HEK293T (cell line): ENCODE results near the gene TADA2B.

Source experiments
- CTCF ChIA-PET: fragments of 350-600 bp; formaldehyde crosslinking; extraction: SDS; loops from one replicate; lab custom pipeline; 2021; ENCODE audit warnings: antibody characterized with exemption, inconsistent platforms; lab: Yijun Ruan, JAX
- POLR2A ChIA-PET: fragments of 350-600 bp; formaldehyde crosslinking; extraction: SDS; loops from one replicate; lab custom pipeline; 2020; ENCODE audit warnings: antibody characterized with exemption, inconsistent platforms; lab: Yijun Ruan, JAX
- DNase-seq: peaks from one replicate; pipeline ENCODE4 v3.0.0; 2012; ENCODE audit warnings: mixed read lengths; ENCODE audit errors: extremely low spot score
- ARNT ChIP-seq: fragments of 450-650 bp; IDR thresholded peaks from 2 replicates; pipeline ENCODE4 v1.6.1; 2017; ENCODE audit warnings: mild to moderate bottlenecking
- BHLHE40 ChIP-seq: fragments of 450-650 bp; IDR thresholded peaks from 2 replicates; pipeline ENCODE4 v1.6.1; 2016; ENCODE audit warnings: mild to moderate bottlenecking, moderate library complexity, borderline replicate concordance
- CTBP1 ChIP-seq: fragments of 450-650 bp; IDR thresholded peaks from 2 replicates; pipeline ENCODE4 v1.6.1; 2016; ENCODE audit warnings: borderline replicate concordance
- ELF4 ChIP-seq: fragments of 450-650 bp; IDR thresholded peaks from 2 replicates; pipeline ENCODE4 v1.6.1; 2017; ENCODE audit warnings: antibody characterized with exemption
- FOXA1 ChIP-seq: fragments of 450-650 bp; IDR thresholded peaks from 2 replicates; pipeline ENCODE4 v1.6.1; 2016; ENCODE audit warnings: mild to moderate bottlenecking
- FOXK2 ChIP-seq: fragments of 450-650 bp; IDR thresholded peaks from 2 replicates; pipeline ENCODE4 v1.6.1; 2016; ENCODE audit warnings: mild to moderate bottlenecking
- FOXM1 ChIP-seq: fragments of 450-650 bp; IDR thresholded peaks from 2 replicates; pipeline ENCODE4 v1.6.1; 2017; ENCODE audit warnings: mild to moderate bottlenecking, borderline replicate concordance
- HDGF ChIP-seq: fragments of 450-650 bp; IDR thresholded peaks from 2 replicates; pipeline ENCODE4 v1.6.1; 2017; ENCODE audit warnings: antibody characterized with exemption, borderline replicate concordance
- L3MBTL2 ChIP-seq: fragments of 450-650 bp; conservative IDR thresholded peaks from 2 replicates; pipeline ENCODE4 v1.6.1; 2016; ENCODE audit warnings: mild to moderate bottlenecking
- LEF1 ChIP-seq: fragments of 450-650 bp; IDR thresholded peaks from 2 replicates; pipeline ENCODE4 v1.6.1; 2017; ENCODE audit warnings: mild to moderate bottlenecking, borderline replicate concordance
- NFRKB ChIP-seq: fragments of 450-650 bp; IDR thresholded peaks from 2 replicates; pipeline ENCODE4 v1.6.1; 2016; ENCODE audit warnings: mild to moderate bottlenecking, moderate library complexity
- PKNOX1 ChIP-seq: fragments of 450-650 bp; IDR thresholded peaks from 2 replicates; pipeline ENCODE4 v1.6.1; 2016
- SP1 ChIP-seq: fragments of 450-650 bp; IDR thresholded peaks from 2 replicates; pipeline ENCODE4 v1.6.1; 2017
- SUZ12 ChIP-seq: fragments of 450-650 bp; IDR thresholded peaks from 2 replicates; pipeline ENCODE4 v1.6.1; 2016; ENCODE audit warnings: mild to moderate bottlenecking
- TARDBP ChIP-seq: fragments of 450-650 bp; IDR thresholded peaks from 2 replicates; pipeline ENCODE4 v1.6.1; 2016
- ZNF384 ChIP-seq: fragments of 450-650 bp; IDR thresholded peaks from 2 replicates; pipeline ENCODE4 v1.6.1; 2016

The TADA2B gene

GRCh38 chr4:7007944-7008343 is 35.2 kb upstream of the TADA2B start:
- POLR2A ChIA-PET: no interaction called here
- TF ChIP-seq TARDBP: no peak
- no peak for TF ChIP-seq FOXK2
- TF ChIP-seq L3MBTL2: no peak
- no peak for TF ChIP-seq HDGF
- CTCF ChIA-PET: no interaction called here
- DNase-seq: no peak

GRCh38 chr4:7009564-7009963 is 33.6 kb upstream of the TADA2B start:
- ChIA-PET CTCF (no interaction called here), POLR2A (no interaction called here)

GRCh38 chr4:7013175-7013574 is 30.0 kb upstream of the TADA2B start:
- ChIA-PET CTCF (no interaction called here), POLR2A (no interaction called here)
- DNase-seq: no peak
- TF ChIP-seq SUZ12 (no peak), FOXM1 (no peak), HDGF (no peak), L3MBTL2 (no peak), TARDBP (no peak), LEF1 (no peak), ELF4 (no peak), PKNOX1 (no peak), BHLHE40 (no peak)

More at GRCh38 chr4:7009564-7009963, 33.6 kb upstream of the TADA2B start:
- DNase-seq: no peak
- TF ChIP-seq PKNOX1: no peak
- TF ChIP-seq TARDBP: no peak
- no peak for TF ChIP-seq ELF4
- TF ChIP-seq NFRKB: no peak

GRCh38 chr4:7014815-7015214 is 28.4 kb upstream of the TADA2B start:
- TF ChIP-seq BHLHE40: no peak
- TF ChIP-seq HDGF: no peak
- no peak for TF ChIP-seq FOXM1
- no peak for TF ChIP-seq LEF1
- TF ChIP-seq SP1: no peak
- TF ChIP-seq CTBP1: no peak
- TF ChIP-seq ELF4: no peak
- TF ChIP-seq PKNOX1: no peak
- ChIA-PET CTCF (no interaction called here), POLR2A (no interaction called here)
- DNase-seq: no peak

- ChIA-PET POLR2A (interaction anchor here (1.2 kb wide), 1 partner anchor 29 kb away, joined by 5 read pairs; no protein-coding TSS in a partner anchor), CTCF (interaction anchor here (0.7 kb wide), 1 partner anchor 20 kb away, joined by 3 read pairs; no protein-coding TSS in a partner anchor)
- no peak for TF ChIP-seq ELF4
- TF ChIP-seq CTBP1: no peak
- TF ChIP-seq FOXA1: no peak
- no peak for TF ChIP-seq LEF1
- TF ChIP-seq FOXK2: no peak
- no peak for TF ChIP-seq NFRKB
- no peak for TF ChIP-seq ARNT
- no peak for TF ChIP-seq PKNOX1
- no peak for TF ChIP-seq HDGF
- no peak for TF ChIP-seq ZNF384
- TF ChIP-seq TARDBP: no peak
- TF ChIP-seq FOXM1: no peak
- TF ChIP-seq SUZ12: no peak
- no peak for TF ChIP-seq BHLHE40
- no peak for DNase-seq
Observed at GRCh38 chr4:7015383-7016035, 27.7 kb upstream of the TADA2B start.

- CTCF ChIA-PET: interaction anchor here (0.7 kb wide), 1 partner anchor 19 kb away, joined by 3 read pairs; no protein-coding TSS in a partner anchor
- POLR2A ChIA-PET: interaction anchor here (1.2 kb wide), 1 partner anchor 29 kb away, joined by 5 read pairs; no protein-coding TSS in a partner anchor
- TF ChIP-seq FOXA1: no peak
- no peak for TF ChIP-seq NFRKB
- no peak for TF ChIP-seq SUZ12
- TF ChIP-seq PKNOX1: no peak
- TF ChIP-seq ELF4: no peak
- TF ChIP-seq FOXM1: no peak
- no peak for TF ChIP-seq HDGF
- TF ChIP-seq ZNF384: no peak
- no peak for TF ChIP-seq CTBP1
- no peak for TF ChIP-seq ARNT
- TF ChIP-seq FOXK2: no peak
- TF ChIP-seq TARDBP: no peak
- TF ChIP-seq BHLHE40: no peak
- no peak for TF ChIP-seq LEF1
- TF ChIP-seq SP1: no peak
- DNase-seq: no peak
Observed at GRCh38 chr4:7016086-7016485, 27.1 kb upstream of the TADA2B start.
